ENCODE data around the gene VAV2.
"Not testable (repeated sequence)": the region's sequence is repeated elsewhere in the genome, so short reads cannot be mapped to it uniquely, and the experiment has no call there.

VAV2 gene

DNA sequence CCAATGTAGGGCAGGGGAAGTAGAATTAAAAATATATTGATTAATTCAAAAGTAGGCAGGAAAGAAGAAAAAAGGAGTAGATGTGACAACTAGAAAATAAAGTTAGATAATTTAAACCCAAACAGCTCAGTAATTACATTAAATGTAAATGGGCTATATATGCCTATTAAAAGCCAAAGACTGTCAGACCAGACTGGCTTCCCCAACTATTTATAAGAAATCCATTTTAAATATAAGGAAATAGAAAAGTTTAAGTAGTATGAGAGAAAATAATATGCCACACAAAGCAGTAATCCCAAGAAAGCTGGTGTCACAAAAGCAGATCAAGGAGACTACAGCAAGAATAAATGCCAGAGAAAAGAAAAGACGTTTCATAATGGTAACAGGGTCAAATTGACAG is 225.1 kb downstream of the VAV2 start:
- H3K36me3 ChIP-seq (ENCODE audit: insufficient read depth, low read length), result peaks cover 50% of the 10 kb centered on the region
- H3K4me3 ChIP-seq (ENCODE audit: low read depth, low read length), result no peak overlapping the region
- no peak overlapping the region for H3K27ac ChIP-seq (ENCODE audit: low read depth, low read length)
- no peaks in the 10 kb centered on the region for H3K79me2 ChIP-seq (ENCODE audit: control insufficient read depth, insufficient read depth, low read length, unreplicated experiment)
- H2AFZ ChIP-seq (ENCODE audit: low read length, unreplicated experiment), result no peak overlapping the region
- no peaks in the 10 kb centered on the region for H3K27me3 ChIP-seq (ENCODE audit: insufficient read depth, low read length)
- H3K4me1 ChIP-seq (ENCODE audit: control insufficient read depth, insufficient read depth, low read length, unreplicated experiment), result peaks cover 2% of the 10 kb centered on the region

DNA sequence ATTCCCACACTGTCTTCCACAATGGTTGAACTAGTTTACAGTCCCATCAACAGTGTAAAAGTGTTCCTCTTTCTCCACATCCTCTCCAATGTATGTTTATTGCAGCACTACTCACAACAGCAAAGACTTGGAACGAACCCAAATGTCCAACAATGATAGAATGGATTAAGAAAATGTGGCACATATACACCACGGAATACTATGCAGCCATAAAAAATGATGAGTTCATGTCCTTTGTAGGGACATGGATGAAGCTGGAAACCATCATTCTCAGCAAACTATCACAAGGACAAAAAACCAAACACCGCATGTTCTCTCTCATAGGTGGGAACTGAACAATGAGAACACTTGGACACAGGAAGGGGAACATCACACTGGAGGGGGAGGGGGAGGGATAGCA is 225.9 kb downstream of the VAV2 start:
- not testable (repeated sequence) for H3K4me3 ChIP-seq (ENCODE audit: low read depth, low read length); H3K27me3 ChIP-seq (ENCODE audit: insufficient read depth, low read length); H3K27ac ChIP-seq (ENCODE audit: low read depth, low read length); H3K79me2 ChIP-seq (ENCODE audit: control insufficient read depth, insufficient read depth, low read length, unreplicated experiment); H3K4me1 ChIP-seq (ENCODE audit: control insufficient read depth, insufficient read depth, low read length, unreplicated experiment); H2AFZ ChIP-seq (ENCODE audit: low read length, unreplicated experiment)
- H3K36me3 ChIP-seq (ENCODE audit: insufficient read depth, low read length), result peaks cover 50% of the 10 kb centered on the region

DNA sequence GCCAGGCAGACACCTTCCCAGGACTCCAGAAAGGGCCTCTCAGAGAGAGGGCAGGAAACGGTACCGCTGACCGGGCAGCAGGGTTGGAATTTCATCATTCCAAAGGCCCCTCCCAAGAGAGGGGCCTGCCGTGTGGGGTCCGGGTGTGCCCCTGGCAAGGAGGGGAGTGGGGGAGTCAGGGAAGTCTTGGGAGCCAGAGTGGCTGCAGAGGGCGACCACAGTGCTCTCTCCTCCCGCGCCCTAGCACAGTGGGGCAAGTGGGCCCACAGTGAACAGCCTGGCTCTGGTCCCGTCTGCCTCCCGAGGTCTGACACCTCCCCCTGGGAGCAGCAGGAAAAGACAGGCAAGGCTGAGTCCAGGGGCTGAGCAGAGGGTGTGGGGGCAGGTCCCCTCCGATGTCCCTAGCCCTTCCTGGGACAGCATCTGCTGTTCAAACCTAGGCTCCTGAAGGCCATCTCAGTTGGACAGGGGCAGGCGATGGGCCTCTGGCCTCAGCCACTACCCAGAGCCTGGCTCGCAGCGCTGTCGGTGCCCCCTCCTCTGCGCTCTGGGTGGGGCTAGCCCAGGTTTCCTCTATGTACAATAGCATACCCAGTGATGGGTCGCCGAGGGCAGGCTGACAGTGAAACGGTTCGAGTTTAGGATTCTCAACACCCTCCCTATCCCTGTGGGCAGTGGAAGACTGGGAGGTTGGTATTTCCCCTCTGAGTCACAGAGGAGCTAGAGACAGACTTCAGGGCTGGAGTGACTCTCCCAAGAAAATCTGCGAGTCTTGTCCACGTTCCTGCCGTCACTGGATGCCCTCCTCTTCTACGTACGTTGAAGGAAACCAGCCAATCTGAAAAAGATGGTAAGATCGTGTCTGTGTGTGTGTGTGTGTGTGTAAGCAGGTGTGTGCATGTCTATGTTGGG is 228.6 kb downstream of the VAV2 start:
- Histone ChIP-seq H3K27ac (ENCODE audit: low read depth, low read length) (no peak overlapping the region), H3K4me1 (ENCODE audit: control insufficient read depth, insufficient read depth, low read length, unreplicated experiment) (peaks cover 2% of the 10 kb centered on the region), H3K79me2 (ENCODE audit: control insufficient read depth, insufficient read depth, low read length, unreplicated experiment) (no peaks in the 10 kb centered on the region), H3K4me3 (ENCODE audit: low read depth, low read length) (no peak overlapping the region), H3K27me3 (ENCODE audit: insufficient read depth, low read length) (no peaks in the 10 kb centered on the region), H3K36me3 (ENCODE audit: insufficient read depth, low read length) (peaks cover 38% of the 10 kb centered on the region), H2AFZ (ENCODE audit: low read length, unreplicated experiment) (no peak overlapping the region)

DNA sequence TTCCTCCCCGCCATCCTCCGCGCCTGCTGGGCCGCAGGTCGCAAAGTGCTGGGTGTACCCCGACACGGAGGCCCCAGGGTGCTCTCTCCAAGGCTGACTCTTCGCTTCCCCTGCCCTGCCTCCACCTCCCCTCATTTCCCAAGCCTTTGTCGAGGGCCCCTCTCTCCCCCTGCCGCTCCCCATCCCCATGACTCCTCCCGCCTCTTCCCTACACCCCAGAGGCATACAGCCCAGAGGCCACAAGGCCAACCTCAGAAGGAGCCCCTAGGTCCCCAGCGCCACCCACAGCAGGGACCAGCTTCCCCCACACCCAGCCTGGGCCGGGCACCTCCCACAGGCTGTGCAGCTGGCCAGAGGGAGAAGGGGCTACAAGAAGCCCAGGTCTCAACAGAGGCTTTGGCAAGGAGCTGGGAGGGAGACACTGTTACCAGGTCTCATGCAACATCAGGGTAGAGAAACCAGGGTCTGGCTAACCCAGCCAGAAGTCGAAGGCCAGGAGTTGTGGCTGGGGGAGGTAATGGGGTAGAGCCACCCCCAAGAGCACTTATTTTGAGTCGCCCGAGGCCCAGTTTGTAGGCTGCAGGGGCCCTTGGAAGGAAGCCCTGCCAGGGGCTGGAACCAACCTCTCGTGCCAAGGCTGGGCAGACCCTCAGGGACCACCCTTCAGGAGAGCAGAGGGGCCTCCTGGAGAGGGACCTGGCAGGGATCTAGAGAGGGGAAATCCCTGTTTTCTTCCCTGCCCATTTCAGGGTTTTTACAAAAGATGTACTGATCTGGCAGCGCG is 229.4 kb downstream of the VAV2 start:
- Histone ChIP-seq H3K27me3 (ENCODE audit: insufficient read depth, low read length) (no peaks in the 10 kb centered on the region), H3K79me2 (ENCODE audit: control insufficient read depth, insufficient read depth, low read length, unreplicated experiment) (no peaks in the 10 kb centered on the region), H2AFZ (ENCODE audit: low read length, unreplicated experiment) (no peak overlapping the region), H3K27ac (ENCODE audit: low read depth, low read length) (no peak overlapping the region), H3K4me1 (ENCODE audit: control insufficient read depth, insufficient read depth, low read length, unreplicated experiment) (peaks cover 2% of the 10 kb centered on the region), H3K36me3 (ENCODE audit: insufficient read depth, low read length) (peaks cover 30% of the 10 kb centered on the region), H3K4me3 (ENCODE audit: low read depth, low read length) (no peak overlapping the region)

DNA sequence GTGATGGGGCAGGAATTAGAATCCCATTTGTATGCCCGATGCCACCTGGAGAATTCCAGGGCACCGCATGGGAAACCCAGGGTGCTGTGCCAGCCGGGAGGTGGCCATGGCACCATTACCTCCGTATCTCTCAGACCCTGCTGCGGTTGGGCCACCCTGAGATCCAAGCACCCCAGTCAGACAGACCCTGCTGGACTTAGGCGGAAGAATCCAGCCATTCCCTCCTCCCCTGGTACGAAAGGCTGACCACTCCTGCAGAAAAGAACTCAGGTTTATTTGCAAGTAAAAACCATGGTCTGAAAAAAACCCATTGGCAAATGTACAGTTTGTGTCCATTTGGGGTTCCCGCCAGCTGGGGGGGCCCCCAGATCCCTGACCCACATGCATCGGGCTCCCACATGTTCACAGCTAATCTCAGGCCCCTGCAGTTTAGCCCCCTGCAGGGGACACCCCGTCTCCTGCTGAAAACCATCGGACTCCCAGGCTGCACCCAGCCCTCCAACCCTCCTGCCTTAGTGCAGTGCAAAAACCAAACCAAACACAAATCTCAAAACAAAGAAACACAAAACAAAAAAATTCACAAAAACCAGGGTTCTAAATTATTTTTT is 230.4 kb downstream of the VAV2 start:
- H3K4me1 ChIP-seq (ENCODE audit: control insufficient read depth, insufficient read depth, low read length, unreplicated experiment), result peaks cover 2% of the 10 kb centered on the region
- no peaks in the 10 kb centered on the region for H3K27me3 ChIP-seq (ENCODE audit: insufficient read depth, low read length)
- H3K4me3 ChIP-seq (ENCODE audit: low read depth, low read length), result no peak overlapping the region
- peaks cover 21% of the 10 kb centered on the region for H3K36me3 ChIP-seq (ENCODE audit: insufficient read depth, low read length)
- no peak overlapping the region for H2AFZ ChIP-seq (ENCODE audit: low read length, unreplicated experiment)
- H3K79me2 ChIP-seq (ENCODE audit: control insufficient read depth, insufficient read depth, low read length, unreplicated experiment), result no peaks in the 10 kb centered on the region
- no peak overlapping the region for H3K27ac ChIP-seq (ENCODE audit: low read depth, low read length)

DNA sequence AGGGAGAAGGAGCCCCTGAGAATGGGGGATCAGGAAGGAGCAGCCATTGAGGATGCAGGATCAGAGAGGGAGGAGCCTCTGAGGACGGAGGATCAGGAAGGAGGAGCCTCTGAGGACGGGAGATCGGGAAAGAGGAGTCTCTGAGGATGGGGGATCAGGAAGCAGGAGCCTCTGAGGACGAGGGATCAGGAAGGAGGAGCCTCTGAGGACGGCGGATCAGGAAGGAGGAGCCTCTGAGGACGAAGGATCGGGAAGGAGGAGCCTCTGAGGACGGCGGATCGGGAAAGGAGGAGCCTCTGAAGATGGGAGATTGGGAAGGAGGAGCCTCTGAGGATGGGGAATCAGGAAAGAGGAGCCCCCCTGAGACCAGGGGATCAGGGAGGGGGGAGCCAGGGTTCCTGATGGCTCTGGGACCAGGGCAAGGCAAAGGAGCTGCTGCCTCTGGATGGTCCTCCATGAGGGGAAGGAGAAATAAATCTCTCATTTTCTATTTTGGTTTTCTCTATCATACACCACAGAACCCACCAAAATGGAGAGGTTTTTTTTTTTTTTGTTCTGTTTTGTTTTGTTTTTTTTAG is 231.3 kb downstream of the VAV2 start:
- H3K27me3 ChIP-seq (ENCODE audit: insufficient read depth, low read length), result no peaks in the 10 kb centered on the region
- H3K27ac ChIP-seq (ENCODE audit: low read depth, low read length), result no peak overlapping the region
- no peaks in the 10 kb centered on the region for H3K79me2 ChIP-seq (ENCODE audit: control insufficient read depth, insufficient read depth, low read length, unreplicated experiment)

DNA sequence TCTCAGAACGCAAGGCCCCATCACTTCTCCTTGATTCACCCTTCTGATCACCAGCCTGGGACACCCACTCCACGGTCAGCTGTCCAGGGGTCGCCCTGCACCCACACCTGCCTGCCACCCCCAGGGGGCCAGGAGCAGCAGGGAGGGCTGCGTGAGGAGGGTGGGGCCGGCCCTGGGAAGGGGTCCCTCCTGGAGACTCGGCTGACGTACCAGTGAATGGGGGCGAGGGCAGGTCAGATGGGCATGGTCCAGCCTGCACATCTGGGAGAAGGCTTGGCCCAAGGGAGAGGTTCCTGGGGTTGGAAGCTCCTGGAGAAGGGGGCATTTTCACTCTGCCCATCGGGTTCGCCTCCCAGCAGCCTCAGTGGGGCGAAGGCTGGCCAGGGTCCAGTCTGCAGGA is 232.2 kb downstream of the VAV2 start:
- Histone ChIP-seq H3K36me3 (ENCODE audit: insufficient read depth, low read length) (peaks cover 12% of the 10 kb centered on the region), H3K27me3 (ENCODE audit: insufficient read depth, low read length) (no peaks in the 10 kb centered on the region), H3K4me3 (ENCODE audit: low read depth, low read length) (no peak overlapping the region), H3K4me1 (ENCODE audit: control insufficient read depth, insufficient read depth, low read length, unreplicated experiment) (peaks cover 2% of the 10 kb centered on the region), H3K27ac (ENCODE audit: low read depth, low read length) (no peak overlapping the region), H2AFZ (ENCODE audit: low read length, unreplicated experiment) (no peak overlapping the region), H3K79me2 (ENCODE audit: control insufficient read depth, insufficient read depth, low read length, unreplicated experiment) (no peaks in the 10 kb centered on the region)

More for the DNA sequence above, 231.3 kb downstream of the VAV2 start:
- Histone ChIP-seq H2AFZ (ENCODE audit: low read length, unreplicated experiment) (no peak overlapping the region), H3K4me1 (ENCODE audit: control insufficient read depth, insufficient read depth, low read length, unreplicated experiment) (peaks cover 2% of the 10 kb centered on the region), H3K36me3 (ENCODE audit: insufficient read depth, low read length) (peaks cover 20% of the 10 kb centered on the region), H3K4me3 (ENCODE audit: low read depth, low read length) (no peak overlapping the region)

DNA sequence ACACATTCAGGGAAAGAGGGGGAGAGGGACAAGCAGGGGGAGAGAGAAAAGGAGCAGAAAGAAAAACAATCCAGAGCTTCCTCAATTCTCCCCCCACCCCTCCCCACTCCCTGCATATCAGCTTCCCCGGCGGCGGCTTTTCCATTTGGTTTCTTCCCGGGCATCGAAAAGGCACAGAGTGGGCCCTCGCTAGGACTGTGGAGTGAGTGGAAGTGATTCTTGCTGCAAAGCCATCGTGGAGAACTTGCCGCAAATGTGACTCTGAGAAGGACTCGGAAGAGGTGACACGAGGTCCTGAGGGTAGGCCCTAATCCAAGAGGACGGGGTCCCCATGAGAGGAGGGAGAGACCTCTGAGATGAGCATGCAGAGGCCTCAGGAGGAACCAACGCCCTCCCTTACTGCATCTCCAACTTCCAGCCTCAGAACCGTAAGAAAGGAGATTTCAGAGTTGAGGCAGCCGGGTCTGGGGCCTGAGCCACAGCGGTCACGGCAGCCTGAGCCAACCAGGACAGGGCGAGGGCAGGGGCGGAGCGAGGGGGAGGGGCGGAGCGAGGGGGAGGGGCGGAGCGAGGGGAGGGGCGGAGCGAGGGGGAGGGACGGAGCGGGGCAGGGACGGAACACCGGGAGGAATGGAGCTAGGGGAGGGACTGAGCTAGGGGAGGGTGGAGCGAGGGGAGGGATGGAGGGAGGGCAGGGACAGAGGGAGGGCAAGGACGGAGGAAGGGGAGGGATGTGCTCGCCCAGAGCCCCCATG is 232.8 kb downstream of the VAV2 start:
- Histone ChIP-seq H2AFZ (ENCODE audit: low read length, unreplicated experiment) (no peak overlapping the region), H3K4me1 (ENCODE audit: control insufficient read depth, insufficient read depth, low read length, unreplicated experiment) (peaks cover 2% of the 10 kb centered on the region), H3K27me3 (ENCODE audit: insufficient read depth, low read length) (peaks cover 5% of the 10 kb centered on the region; the same call in 1 of the 2 replicates)

DNA sequence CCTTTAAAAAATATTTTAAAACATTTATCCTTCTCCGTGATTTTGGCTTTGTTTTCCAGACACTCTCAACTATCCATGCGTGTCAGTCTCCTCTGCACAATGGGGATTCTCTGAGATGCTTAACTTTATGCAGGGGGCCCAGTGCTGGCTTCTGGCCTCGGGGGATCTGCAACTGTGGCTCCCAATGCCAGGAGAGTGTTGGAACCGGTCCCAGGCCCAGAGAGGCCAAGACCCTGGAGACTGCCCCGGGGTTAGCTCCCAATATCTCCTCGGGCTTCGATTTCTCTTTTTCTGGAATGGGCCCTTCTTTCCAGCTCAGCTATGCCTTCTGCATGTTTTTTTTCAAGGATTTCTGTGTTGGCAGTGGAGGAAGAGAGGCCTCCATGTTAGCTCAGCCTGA is 233.9 kb downstream of the VAV2 start:
- peaks cover 12% of the 10 kb centered on the region for H3K27me3 ChIP-seq (ENCODE audit: insufficient read depth, low read length)
- no peaks in the 10 kb centered on the region for H3K79me2 ChIP-seq (ENCODE audit: control insufficient read depth, insufficient read depth, low read length, unreplicated experiment)
- no peak overlapping the region for H3K4me3 ChIP-seq (ENCODE audit: low read depth, low read length)
- no peaks in the 10 kb centered on the region for H3K4me1 ChIP-seq (ENCODE audit: control insufficient read depth, insufficient read depth, low read length, unreplicated experiment)
- no peak overlapping the region for H2AFZ ChIP-seq (ENCODE audit: low read length, unreplicated experiment)
- no peaks in the 10 kb centered on the region for H3K36me3 ChIP-seq (ENCODE audit: insufficient read depth, low read length)
- no peak overlapping the region for H3K27ac ChIP-seq (ENCODE audit: low read depth, low read length)

More for the DNA sequence above, 232.8 kb downstream of the VAV2 start:
- no peak overlapping the region for H3K27ac ChIP-seq (ENCODE audit: low read depth, low read length)
- H3K79me2 ChIP-seq (ENCODE audit: control insufficient read depth, insufficient read depth, low read length, unreplicated experiment), result no peaks in the 10 kb centered on the region
- peaks cover 6% of the 10 kb centered on the region for H3K36me3 ChIP-seq (ENCODE audit: insufficient read depth, low read length)
- H3K4me3 ChIP-seq (ENCODE audit: low read depth, low read length), result no peak overlapping the region
